ENCODE measurements around the gene VPREB3.
"Not testable (repeated sequence)": the region's sequence is repeated elsewhere in the genome, so short reads cannot be mapped to it uniquely, and the experiment has no call there.

VPREB3 gene

GRCh38 chr22:23742505-23743264, 11.5 kb downstream of the VPREB3 start:
- DNase-seq: no peak
- ATAC-seq: no peak

- no peak for ATAC-seq
Measured at GRCh38 chr22:23737696-23738095, 16.5 kb downstream of the VPREB3 start.

GRCh38 chr22:23728108-23728507, 26.1 kb downstream of the VPREB3 start:
- ATAC-seq, DNase-seq: not testable (repeated sequence)

More at GRCh38 chr22:23737696-23738095, 16.5 kb downstream of the VPREB3 start:
- no peak for DNase-seq

GRCh38 chr22:23722724-23723123, 31.5 kb downstream of the VPREB3 start:
- ATAC-seq (no peak), DNase-seq (no peak)

- ATAC-seq (no peak), DNase-seq (no peak)
Measured at GRCh38 chr22:23722160-23722559, 32.1 kb downstream of the VPREB3 start.

- no peak for ATAC-seq
- DNase-seq: no peak
Measured at GRCh38 chr22:23720855-23721254, 33.4 kb downstream of the VPREB3 start.

- no peak for DNase-seq
- no peak for ATAC-seq
Measured at GRCh38 chr22:23718371-23719165, 35.7 kb downstream of the VPREB3 start.

- ATAC-seq: peak; percentile 88
- DNase-seq: peak; percentile 88
Measured at GRCh38 chr22:23716811-23717801, 37.1 kb downstream of the VPREB3 start.

GRCh38 chr22:23715806-23716375, 38.3 kb downstream of the VPREB3 start:
- DNase-seq: peak; percentile 23
- ATAC-seq: no peak

- no peak for DNase-seq
- ATAC-seq: no peak
Measured at GRCh38 chr22:23714596-23715578, 39.3 kb downstream of the VPREB3 start.

GRCh38 chr22:23713696-23714595, 40.3 kb downstream of the VPREB3 start:
- DNase-seq (peak; percentile 37), ATAC-seq (peak; percentile 29)

- no peak for DNase-seq
- ATAC-seq: no peak
Measured at GRCh38 chr22:23712256-23712655, 42.0 kb downstream of the VPREB3 start.

GRCh38 chr22:23709107-23709506, 45.1 kb downstream of the VPREB3 start:
- DNase-seq: no peak

GRCh38 chr22:23708270-23708669, 46.0 kb downstream of the VPREB3 start:
- DNase-seq (no peak), ATAC-seq (peak; percentile 47)

More at GRCh38 chr22:23709107-23709506, 45.1 kb downstream of the VPREB3 start:
- no peak for ATAC-seq

- DNase-seq (peak; percentile 26), ATAC-seq (peak; percentile 77)
Measured at GRCh38 chr22:23705358-23705757, 48.9 kb downstream of the VPREB3 start.

GRCh38 chr22:23704829-23705228, 49.4 kb downstream of the VPREB3 start:
- ATAC-seq (peak; percentile 51), DNase-seq (no peak)

- DNase-seq: no peak
- ATAC-seq: no peak
Measured at GRCh38 chr22:23704062-23704461, 50.2 kb downstream of the VPREB3 start.
